Neural cell (in vitro differentiated cells): ENCODE results near the gene AGPS. TPM values are rescaled to one million over a fixed set of nuclear protein-coding genes. Genes with fewer than 3 reads are reported as not detected.

Source experiments
- H2AFZ ChIP-seq: fragments of 200-600, 300-800 bp; sonication (generic), shearing (Covaris generic); 2 replicates; pipeline ENCODE4 v1.6.0; 2014; ENCODE audit warnings: low read depth, mild to moderate bottlenecking, antibody characterized with exemption, low read length, moderate library complexity
- H3F3A ChIP-seq: fragments of 200-600 bp; shearing (Covaris generic); 2 replicates; pipeline ENCODE4 v1.6.1; 2016; ENCODE audit warnings: mild to moderate bottlenecking, moderate library complexity, mixed read lengths, antibody characterized with exemption, low read length; ENCODE audit not compliant: insufficient read depth, poor library complexity, severe bottlenecking
- H3K27ac ChIP-seq: fragments of 200-600, 300-800 bp; sonication (generic), shearing (Covaris generic); 2 replicates; pipeline ENCODE4 v1.5.1; 2014; ENCODE audit warnings: mild to moderate bottlenecking, low read length, moderate library complexity
- H3K27me3 ChIP-seq: fragments of 300-800, 200-600 bp; sonication (generic), shearing (Covaris generic); 2 replicates; pipeline ENCODE4 v1.6.0; 2014; ENCODE audit warnings: mild to moderate bottlenecking, low read depth, low read length, moderate library complexity; ENCODE audit not compliant: insufficient read depth
- H3K36me3 ChIP-seq: fragments of 300-800, 200-600 bp; sonication (generic), shearing (Covaris generic); 2 replicates; pipeline ENCODE4 v1.5.1; 2014; ENCODE audit warnings: mild to moderate bottlenecking, antibody characterized with exemption, low read length, moderate library complexity; ENCODE audit not compliant: insufficient read depth
- H3K4me2 ChIP-seq: fragments of 300-800, 200-600 bp; sonication (generic), shearing (Covaris generic); 2 replicates; pipeline ENCODE4 v1.6.0; 2014; ENCODE audit warnings: mild to moderate bottlenecking, low read length
- H3K4me3 ChIP-seq: fragments of 300-800, 200-600 bp; sonication (generic), shearing (Covaris generic); 2 replicates; pipeline ENCODE4 v1.5.1; 2014; ENCODE audit warnings: mild to moderate bottlenecking, low read length, moderate library complexity
- H3K79me2 ChIP-seq: fragments of 200-600 bp; shearing (Covaris generic); replicated peaks from 2 replicates; pipeline ENCODE4 v1.6.0; 2014; ENCODE audit warnings: mild to moderate bottlenecking, low read length, moderate library complexity; ENCODE audit not compliant: insufficient read depth
- H3K9ac ChIP-seq: fragments of 300-800, 200-600 bp; sonication (generic), shearing (Covaris generic); 2 replicates; pipeline ENCODE4 v1.6.1; 2016; ENCODE audit warnings: mild to moderate bottlenecking, low read length, mixed read lengths
- H3K9me2 ChIP-seq: fragments of 200-600 bp; shearing (Covaris generic); 2 replicates; pipeline ENCODE4 v1.6.1; 2016; ENCODE audit warnings: mild to moderate bottlenecking, low read length, mixed read lengths; ENCODE audit not compliant: insufficient read depth
- H3K9me3 ChIP-seq: fragments of 200-600, 300-800 bp; sonication (generic), shearing (Covaris generic); 2 replicates; pipeline ENCODE4 v1.6.1; 2016; ENCODE audit warnings: mild to moderate bottlenecking, mixed run types, low read length, moderate library complexity, mixed read lengths
- H4K20me1 ChIP-seq: fragments of 200-600 bp; shearing (Covaris generic); 2 replicates; pipeline ENCODE4 v1.6.1; 2016; ENCODE audit warnings: mild to moderate bottlenecking, mixed run types; ENCODE audit not compliant: insufficient read depth
- EP300 ChIP-seq: fragments of 450-650 bp; conservative IDR thresholded peaks from 2 replicates; pipeline ENCODE4 v1.6.1; 2014; ENCODE audit warnings: antibody characterized with exemption, mild to moderate bottlenecking, moderate library complexity; ENCODE audit not compliant: poor library complexity, severe bottlenecking
- EZH2 ChIP-seq: fragments of 200-600, 300-800 bp; shearing (Covaris generic), sonication (generic); IDR thresholded peaks from 2 replicates; pipeline ENCODE4 v1.6.1; 2014; ENCODE audit warnings: antibody characterized with exemption, low read length, borderline replicate concordance, mild to moderate bottlenecking; ENCODE audit not compliant: insufficient read depth, poor library complexity, severe bottlenecking
- MXI1 ChIP-seq: fragments of 450-650 bp; conservative IDR thresholded peaks from 2 replicates; pipeline ENCODE4 v1.6.1; 2014; ENCODE audit warnings: antibody characterized with exemption, mild to moderate bottlenecking; ENCODE audit not compliant: poor library complexity, severe bottlenecking
- POLR2AphosphoS5 ChIP-seq: IDR thresholded peaks from 2 replicates; pipeline ENCODE4 v1.6.1; 2012
- RAD21 ChIP-seq: fragments of 450-650 bp; conservative IDR thresholded peaks from 2 replicates; pipeline ENCODE4 v1.6.1; 2014; ENCODE audit warnings: antibody characterized with exemption, mild to moderate bottlenecking, moderate library complexity
- REST ChIP-seq: IDR thresholded peaks from 2 replicates; pipeline ENCODE4 v1.6.1; 2012; ENCODE audit warnings: borderline replicate concordance
- SMC3 ChIP-seq: fragments of 450-650 bp; conservative IDR thresholded peaks from 2 replicates; pipeline ENCODE4 v1.6.1; 2014; ENCODE audit warnings: antibody characterized with exemption, mild to moderate bottlenecking, moderate library complexity; ENCODE audit not compliant: poor library complexity
- TAF1 ChIP-seq: IDR thresholded peaks from 2 replicates; pipeline ENCODE4 v1.6.1; 2012; ENCODE audit warnings: low read depth
- polyA plus RNA-seq: library from polyadenylated mRNA; depleted of rRNA; stranded (reverse); fragments of >200 nt; gene quantifications from 2 replicates; pipeline ENCODE4 v1.2.3, GENCODE V29; 2014
- TF ChIP-seq, protein P1 (sequence below): fragments of 450-650 bp; IDR thresholded peaks from 2 replicates; pipeline ENCODE4 v1.5.1; 2014; ENCODE audit warnings: antibody characterized with exemption, mild to moderate bottlenecking, moderate library complexity; ENCODE audit not compliant: poor library complexity, severe bottlenecking

Gene AGPS
- polyA plus RNA-seq, 1 donor from 2014 or later, result 31.0 TPM

- no peak overlapping the region for H2AFZ ChIP-seq
- H3K36me3 ChIP-seq, result no peaks in the 10 kb centered on the region
- H3K79me2 ChIP-seq, result peaks cover 53% of the 10 kb centered on the region
- no peaks in the 10 kb centered on the region for H3K9me3 ChIP-seq
- no peaks in the 10 kb centered on the region for H3K27me3 ChIP-seq
- H3K4me3 ChIP-seq, result no peak overlapping the region
- TF ChIP-seq SMC3 (no peak), MXI1 (no peak), REST (no peak), EZH2 (no peak)
- H3K9ac ChIP-seq, result no peak overlapping the region
- no peak overlapping the region for H3K27ac ChIP-seq
- H3F3A ChIP-seq, result no peaks in the 10 kb centered on the region
- no peak overlapping the region for H3K4me2 ChIP-seq
- no peaks in the 10 kb centered on the region for H4K20me1 ChIP-seq
- no peaks in the 10 kb centered on the region for H3K9me2 ChIP-seq
Measured at GRCh38 chr2:177398791-177399190, 6.2 kb downstream of the AGPS start.

DNA sequence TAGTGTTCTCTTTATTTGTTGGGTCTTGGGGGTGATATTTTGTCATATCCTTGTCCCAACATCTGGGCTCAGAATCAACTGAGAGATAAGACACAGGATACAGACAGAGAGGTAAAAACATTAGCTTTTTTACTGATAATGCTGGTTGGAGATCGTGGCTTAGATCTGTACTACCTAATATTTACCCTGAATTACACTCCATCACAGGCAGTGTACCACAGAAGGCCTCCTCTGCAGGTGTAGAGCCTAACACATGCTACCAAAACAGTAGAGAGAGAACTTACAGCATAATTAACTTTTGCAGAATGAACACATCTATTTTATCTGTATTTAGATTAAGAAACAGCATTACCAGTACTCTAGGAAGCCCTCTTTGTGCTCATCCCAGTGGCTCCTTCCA is 6.8 kb downstream of the AGPS start:
- Histone ChIP-seq H3K4me3 (no peak overlapping the region), H3K9ac (no peak overlapping the region), H2AFZ (no peak overlapping the region), H3K79me2 (peaks cover 47% of the 10 kb centered on the region), H3K27me3 (no peaks in the 10 kb centered on the region), H4K20me1 (no peaks in the 10 kb centered on the region), H3K36me3 (no peaks in the 10 kb centered on the region), H3K9me3 (no peaks in the 10 kb centered on the region), H3K9me2 (no peaks in the 10 kb centered on the region), H3K4me2 (no peak overlapping the region), H3F3A (no peaks in the 10 kb centered on the region), H3K27ac (no peak overlapping the region)
- no peak for TF ChIP-seq RAD21

GRCh38 chr2:177400337-177400923 is 7.9 kb downstream of the AGPS start:
- H3K36me3 ChIP-seq, result no peaks in the 10 kb centered on the region
- TF ChIP-seq EZH2 (no peak), POLR2AphosphoS5 (no peak), EP300 (no peak), RAD21 (no peak), REST (no peak), SMC3 (no peak), TAF1 (no peak), MXI1 (no peak)
- TF ChIP-seq, protein P1, sequence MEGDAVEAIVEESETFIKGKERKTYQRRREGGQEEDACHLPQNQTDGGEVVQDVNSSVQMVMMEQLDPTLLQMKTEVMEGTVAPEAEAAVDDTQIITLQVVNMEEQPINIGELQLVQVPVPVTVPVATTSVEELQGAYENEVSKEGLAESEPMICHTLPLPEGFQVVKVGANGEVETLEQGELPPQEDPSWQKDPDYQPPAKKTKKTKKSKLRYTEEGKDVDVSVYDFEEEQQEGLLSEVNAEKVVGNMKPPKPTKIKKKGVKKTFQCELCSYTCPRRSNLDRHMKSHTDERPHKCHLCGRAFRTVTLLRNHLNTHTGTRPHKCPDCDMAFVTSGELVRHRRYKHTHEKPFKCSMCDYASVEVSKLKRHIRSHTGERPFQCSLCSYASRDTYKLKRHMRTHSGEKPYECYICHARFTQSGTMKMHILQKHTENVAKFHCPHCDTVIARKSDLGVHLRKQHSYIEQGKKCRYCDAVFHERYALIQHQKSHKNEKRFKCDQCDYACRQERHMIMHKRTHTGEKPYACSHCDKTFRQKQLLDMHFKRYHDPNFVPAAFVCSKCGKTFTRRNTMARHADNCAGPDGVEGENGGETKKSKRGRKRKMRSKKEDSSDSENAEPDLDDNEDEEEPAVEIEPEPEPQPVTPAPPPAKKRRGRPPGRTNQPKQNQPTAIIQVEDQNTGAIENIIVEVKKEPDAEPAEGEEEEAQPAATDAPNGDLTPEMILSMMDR, result no peak
- H3K4me2 ChIP-seq, result no peak overlapping the region
- no peaks in the 10 kb centered on the region for H3F3A ChIP-seq
- no peaks in the 10 kb centered on the region for H4K20me1 ChIP-seq
- peaks cover 41% of the 10 kb centered on the region for H3K79me2 ChIP-seq
- no peak overlapping the region for H3K9ac ChIP-seq
- no peak overlapping the region for H3K27ac ChIP-seq
- no peaks in the 10 kb centered on the region for H3K27me3 ChIP-seq
- no peak overlapping the region for H2AFZ ChIP-seq
- no peak overlapping the region for H3K4me3 ChIP-seq
- H3K9me3 ChIP-seq, result no peaks in the 10 kb centered on the region
- H3K9me2 ChIP-seq, result no peaks in the 10 kb centered on the region
